PFSK-1 (cell line): ENCODE results near the gene CATSPER3.

Experiments used
- POLR2AphosphoS5 ChIP-seq: IDR thresholded peaks from 2 replicates; pipeline ENCODE4 v1.6.1; 2012; ENCODE audit warnings: low read depth, mild to moderate bottlenecking, control low read depth, low read length, moderate library complexity
- SIN3A ChIP-seq: IDR thresholded peaks from 2 replicates; pipeline ENCODE4 v1.6.1; 2012; ENCODE audit warnings: mild to moderate bottlenecking, low read length, moderate library complexity, borderline replicate concordance; ENCODE audit not compliant: insufficient read depth

DNA sequence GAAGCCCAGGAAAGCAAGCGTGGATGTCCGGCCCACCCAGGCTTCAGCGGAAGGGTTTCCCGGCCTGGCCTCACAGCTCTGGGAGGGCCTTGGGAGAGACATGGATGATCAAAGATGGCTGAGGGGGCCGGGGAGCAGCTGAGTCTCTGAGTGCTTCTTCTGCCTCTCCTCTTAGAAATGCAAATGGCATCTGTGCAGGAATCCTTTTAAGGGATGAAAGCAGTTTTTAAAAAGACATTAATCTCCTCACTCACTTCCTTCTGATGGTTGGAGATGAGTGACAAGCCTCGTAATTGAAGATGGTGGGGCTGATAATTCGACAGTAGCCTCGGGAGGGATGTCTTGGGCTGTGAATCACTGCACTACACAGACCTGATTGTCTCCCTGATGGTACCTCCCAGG lies 90.6 kb downstream of the CATSPER3 start:
- TF ChIP-seq POLR2AphosphoS5 (no peak), SIN3A (no peak)
